Loucy (cell line): ENCODE results near the gene IQCK.

Experiments used
- EZH2phosphoT487 ChIP-seq: fragments of 200-600 bp; IDR thresholded peaks from 2 replicates; pipeline ENCODE4 v1.6.1; 2018; ENCODE audit warnings: antibody characterized with exemption, mild to moderate bottlenecking, moderate library complexity, borderline replicate concordance
- TF ChIP-seq, protein P1 (sequence below): fragments of 200-600 bp; sonication (generic); conservative IDR thresholded peaks from 2 replicates; pipeline ENCODE4 v1.5.1; 2014; ENCODE audit warnings: mild to moderate bottlenecking, antibody characterized with exemption, low read length

DNA sequence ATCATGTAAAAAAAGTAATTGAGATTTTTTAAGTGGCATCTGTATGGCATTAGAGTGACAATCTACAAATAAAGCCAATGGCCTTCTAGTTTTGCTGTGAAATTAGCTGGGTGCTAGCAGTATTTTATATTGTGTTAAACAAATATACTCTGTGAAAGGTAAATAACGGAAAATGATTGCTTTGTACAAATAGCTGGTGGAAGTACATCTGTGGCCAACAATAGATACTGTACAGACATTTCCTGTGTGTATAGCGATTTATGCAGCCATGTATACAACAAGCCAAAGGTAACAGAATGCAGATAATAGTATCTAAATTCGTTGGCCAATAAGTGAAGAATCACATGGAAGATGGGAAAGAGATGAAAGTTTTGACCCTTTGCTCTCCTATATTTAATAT lies 26.6 kb downstream of the IQCK start:
- no peak for TF ChIP-seq EZH2phosphoT487
- TF ChIP-seq, protein P1, sequence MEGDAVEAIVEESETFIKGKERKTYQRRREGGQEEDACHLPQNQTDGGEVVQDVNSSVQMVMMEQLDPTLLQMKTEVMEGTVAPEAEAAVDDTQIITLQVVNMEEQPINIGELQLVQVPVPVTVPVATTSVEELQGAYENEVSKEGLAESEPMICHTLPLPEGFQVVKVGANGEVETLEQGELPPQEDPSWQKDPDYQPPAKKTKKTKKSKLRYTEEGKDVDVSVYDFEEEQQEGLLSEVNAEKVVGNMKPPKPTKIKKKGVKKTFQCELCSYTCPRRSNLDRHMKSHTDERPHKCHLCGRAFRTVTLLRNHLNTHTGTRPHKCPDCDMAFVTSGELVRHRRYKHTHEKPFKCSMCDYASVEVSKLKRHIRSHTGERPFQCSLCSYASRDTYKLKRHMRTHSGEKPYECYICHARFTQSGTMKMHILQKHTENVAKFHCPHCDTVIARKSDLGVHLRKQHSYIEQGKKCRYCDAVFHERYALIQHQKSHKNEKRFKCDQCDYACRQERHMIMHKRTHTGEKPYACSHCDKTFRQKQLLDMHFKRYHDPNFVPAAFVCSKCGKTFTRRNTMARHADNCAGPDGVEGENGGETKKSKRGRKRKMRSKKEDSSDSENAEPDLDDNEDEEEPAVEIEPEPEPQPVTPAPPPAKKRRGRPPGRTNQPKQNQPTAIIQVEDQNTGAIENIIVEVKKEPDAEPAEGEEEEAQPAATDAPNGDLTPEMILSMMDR: no peak
